GM18502 (cell line): Measurements from ENCODE around the gene A1BG.

Experiments used
- ATAC-seq: cut with Tn5 transposase; IDR thresholded peaks from one replicate; pipeline ENCODE4 v1.9.1; 2021; ENCODE audit warnings: mild to moderate bottlenecking; ENCODE audit not compliant: unreplicated experiment, poor library complexity

The A1BG gene

GRCh38 chr19:58305065-58305931 is 48.0 kb downstream of the A1BG start, which contains the start of gene ERVK3-1:
Gene ERVK3-1 (plus strand): TSS chr19:58305377. CDS start chr19:58312169, 6,792 bp downstream.
- peak; percentile 97 for ATAC-seq

- ATAC-seq = peak; percentile 13
Measured at GRCh38 chr19:58304748-58305064, 48.6 kb downstream of the A1BG start.

GRCh38 chr19:58304255-58304654 is 49.0 kb downstream of the A1BG start:
- ATAC-seq = no peak

- ATAC-seq = no peak
Measured at GRCh38 chr19:58300620-58301019, 52.7 kb downstream of the A1BG start.

- no peak for ATAC-seq
Measured at GRCh38 chr19:58296104-58296503, 57.2 kb downstream of the A1BG start.
